GM19324 (cell line): Measurements from ENCODE around the gene PLEKHG4.

ENCODE experiments used
- ATAC-seq: cut with Tn5 transposase; IDR thresholded peaks from one replicate; pipeline ENCODE4 v1.9.1; 2021; ENCODE audit warnings: mild to moderate bottlenecking, moderate library complexity; ENCODE audit not compliant: unreplicated experiment, low FRiP score

The PLEKHG4 gene

GRCh38 chr16:67317853-67318252, 38.5 kb downstream of the PLEKHG4 start:
- ATAC-seq, result no peak

GRCh38 chr16:67326115-67326471, 46.8 kb downstream of the PLEKHG4 start:
- ATAC-seq, result no peak

GRCh38 chr16:67326472-67327309, 47.4 kb downstream of the PLEKHG4 start, which contains the start of the genes KCTD19 and LRRC36:
TSS of gene KCTD19 (minus strand) at chr16:67326741. CDS start at chr16:67326707, 34 bp downstream.
TSS of gene LRRC36 (plus strand) at chr16:67326815. CDS start at chr16:67326863, 48 bp downstream.
- no peak for ATAC-seq

GRCh38 chr16:67327743-67328142, 48.4 kb downstream of the PLEKHG4 start:
- ATAC-seq, result no peak

GRCh38 chr16:67329901-67330300, 50.6 kb downstream of the PLEKHG4 start:
- ATAC-seq, result no peak

- ATAC-seq, result no peak
Measured at GRCh38 chr16:67333315-67333714, 54.0 kb downstream of the PLEKHG4 start.

GRCh38 chr16:67336116-67336515, 56.8 kb downstream of the PLEKHG4 start:
- ATAC-seq, result no peak

- no peak for ATAC-seq
Measured at GRCh38 chr16:67336648-67337047, 57.3 kb downstream of the PLEKHG4 start.
